HepG2 (cell line): ENCODE data around the gene CLRN2. TPM values are rescaled to one million over a fixed set of nuclear protein-coding genes. Genes with fewer than 3 reads are reported as not detected.

ENCODE experiments used
- ATAC-seq: fragments of 200-7000 bp; cut with Tn5 transposase; 3 replicates; pipeline ENCODE4 v1.9.1; 2020; ENCODE audit warnings: mild to moderate bottlenecking, moderate library complexity
- BruUV-seq: library from RNA; stranded (reverse); fragments of 400-500 nt; replicated peaks from 2 replicates; lab custom pipeline; 2021; lab: Mats Ljungman, UMichigan
- CTCF ChIA-PET: fragments of 300-600 bp; formaldehyde crosslinking; extraction: SDS; loops from one replicate; lab custom pipeline; 2021; ENCODE audit warnings: low total read pairs, inconsistent platforms, low intra/inter-chr PET ratio; lab: Yijun Ruan, JAX
- POLR2A ChIA-PET: fragments of 350-600 bp; sonication (Branson Sonifier 250); formaldehyde crosslinking; loops from one replicate; lab custom pipeline; 2020; ENCODE audit warnings: antibody characterized with exemption, inconsistent platforms; lab: Yijun Ruan, JAX
- DNase-seq: peaks from one replicate; pipeline ENCODE4 v3.0.0-alpha.2; 2015; ENCODE audit warnings: low spot score
- FAIRE-seq: peaks from 3 replicates; lab custom pipeline; 2011; peaks lifted over from hg19 to GRCh38; lab: Jason Lieb, UNC
- H2AFZ ChIP-seq: one replicate; pipeline ENCODE4 v1.6.1; 2011; ENCODE audit warnings: low read length, inconsistent platforms
- H3K27ac ChIP-seq: fragments of 300-600 bp; 3 replicates; pipeline ENCODE4 v1.8.0; 2011; ENCODE audit warnings: mixed run types, mild to moderate bottlenecking, mixed read lengths, low read length, inconsistent platforms; ENCODE audit not compliant: insufficient read depth; ENCODE audit errors: extremely low read length
- H3K27me3 ChIP-seq, 2 experiments: fragments of 200-600 bp in 1 of 2; 2 replicates in 1 of 2; 3 replicates in 1 of 2; pipeline versions ENCODE4 v1.6.0 to v1.8.0; 2011; ENCODE audit warnings: low read length in 2 of 2, mild to moderate bottlenecking in 2 of 2, moderate library complexity in 2 of 2, inconsistent platforms in 1 of 2; ENCODE audit not compliant: insufficient read depth in 2 of 2, control insufficient read depth in 1 of 2
- H3K36me3 ChIP-seq, 2 experiments: fragments of 200-600 bp in 1 of 2; replicated peaks in 1 of 2; 2 replicates in 1 of 2; 3 replicates in 1 of 2; pipeline versions ENCODE4 v1.5.1 to v1.8.0; 2011; ENCODE audit warnings: low read length in 2 of 2, inconsistent platforms in 1 of 2; ENCODE audit not compliant: insufficient read depth in 2 of 2, control insufficient read depth in 1 of 2
- H3K4me1 ChIP-seq: 2 replicates; pipeline ENCODE4 v1.5.1; 2012; ENCODE audit warnings: low read length, inconsistent platforms; ENCODE audit not compliant: insufficient read depth
- H3K4me2 ChIP-seq: 2 replicates; pipeline ENCODE4 v1.6.0; 2011; ENCODE audit warnings: low read depth, low read length, inconsistent platforms
- H3K4me3 ChIP-seq, 3 experiments: fragments of 200-600 bp in 1 of 3; sonication (generic), shearing (Covaris generic) in 1 of 3; replicated peaks in 1 of 3; 2 replicates each; pipeline ENCODE4 v1.5.1; 2011 to 2016; ENCODE audit warnings: low read length in 3 of 3, inconsistent platforms in 2 of 3, low read depth in 2 of 3, mild to moderate bottlenecking in 2 of 3, control low read depth in 1 of 3, mixed read lengths in 1 of 3; ENCODE audit not compliant: insufficient read depth in 1 of 3
- H3K79me2 ChIP-seq: one replicate; pipeline ENCODE4 v1.6.1; 2011; ENCODE audit warnings: low read length, inconsistent platforms; ENCODE audit not compliant: insufficient read depth
- H3K9ac ChIP-seq: 2 replicates; pipeline ENCODE4 v1.6.0; 2011; ENCODE audit warnings: mild to moderate bottlenecking, low read depth, low read length, inconsistent platforms; ENCODE audit not compliant: insufficient read depth
- H3K9me3 ChIP-seq: 2 replicates; pipeline ENCODE4 v1.5.1; 2012; ENCODE audit warnings: mild to moderate bottlenecking, low read length
- H4K20me1 ChIP-seq: 2 replicates; pipeline ENCODE4 v1.6.0; 2011; ENCODE audit warnings: inconsistent platforms, mild to moderate bottlenecking, low read length, moderate library complexity; ENCODE audit not compliant: insufficient read depth
- FOSL2 ChIP-seq: sonication (generic); formaldehyde crosslinking; IDR thresholded peaks from 2 replicates; pipeline ENCODE4 v1.4.0; 2020; ENCODE audit warnings: missing genetic modification reagents
- KDM5B ChIP-seq: sonication (generic); formaldehyde crosslinking; IDR thresholded peaks from 2 replicates; pipeline ENCODE4 v1.4.0; 2020; ENCODE audit warnings: missing genetic modification reagents, mild to moderate bottlenecking, borderline replicate concordance
- POLR2AphosphoS5 ChIP-seq: IDR thresholded peaks from 2 replicates; pipeline ENCODE4 v1.6.1; 2012; ENCODE audit warnings: low read depth, low read length
- RBM22 ChIP-seq: fragments of 200-400 bp; formaldehyde crosslinking; optimal IDR thresholded peaks from 2 replicates; pipeline ENCODE3; 2017; ENCODE audit warnings: mild to moderate bottlenecking, low read length, moderate library complexity
- SCMH1 ChIP-seq: sonication (generic); formaldehyde crosslinking; IDR thresholded peaks from 2 replicates; pipeline ENCODE4 v1.9.0; 2021; ENCODE audit warnings: missing genetic modification reagents, mild to moderate bottlenecking, borderline replicate concordance
- ZBTB8A ChIP-seq: sonication (generic); formaldehyde crosslinking; IDR thresholded peaks from 2 replicates; pipeline ENCODE4 v1.4.0; 2020; ENCODE audit warnings: mild to moderate bottlenecking, low read depth, missing genetic modification reagents, borderline replicate concordance
- ZNF777 ChIP-seq: sonication (generic); formaldehyde crosslinking; IDR thresholded peaks from 2 replicates; pipeline ENCODE4 v1.4.0; 2020; ENCODE audit warnings: missing genetic modification reagents
- WGBS: methylation state at CpG from one replicate; pipeline ENCODE4 v1.1.6; 2017; ENCODE audit warnings: low lambda C conversion rate; 5-methylcytosine and 5-hydroxymethylcytosine counted together
- in situ Hi-C: cut with HindIII; loops from 2 replicates; pipeline ENCODE4 v1.10.0; 2017; ENCODE audit warnings: low pct_unique_long_range_greater_than_20kb; ENCODE audit not compliant: extremely low pct_ligation_motif_present
- intact Hi-C: fragments of 100-400 bp; cut with micrococcal nuclease; formaldehyde crosslinking; loops from one replicate; pipeline ENCODE4 v1.10.0; 2022; ENCODE audit not compliant: unreplicated experiment
- polyA plus RNA-seq, 8 experiments: library from polyadenylated mRNA; depleted of rRNA in 3 of 8; stranded (reverse) in 7 of 8; unstranded in 1 of 8; fragments of >200 nt; fragmentation: Illumina TruSeq in 4 of 8; extraction: Trizol in 4 of 8; gene quantifications; 2 replicates each; pipeline versions ENCODE4 v1.2.1 to v1.2.3, GENCODE V29; 2011 to 2016; ENCODE audit warnings: low read depth in 4 of 8, missing spikeins in 1 of 8, mixed read lengths in 1 of 8; ENCODE audit not compliant: insufficient read depth in 1 of 8
- total RNA-seq, 5 experiments: library from RNA; depleted of rRNA; stranded (reverse); fragments of >200 nt; fragmentation: Illumina TruSeq; extraction: Trizol; gene quantifications; 2 replicates each; pipeline ENCODE4 v1.2.3, GENCODE V29; 2016; ENCODE audit warnings: low read depth in 1 of 5
- TF ChIP-seq, protein P1 (sequence below): sonication (generic); formaldehyde crosslinking; IDR thresholded peaks from 2 replicates; pipeline ENCODE4 v1.5.0; 2020; ENCODE audit warnings: mild to moderate bottlenecking, missing genetic modification reagents, borderline replicate concordance
- TF ChIP-seq, protein P2 (sequence below): sonication (generic); formaldehyde crosslinking; IDR thresholded peaks from 2 replicates; pipeline ENCODE4 v1.5.0; 2020; ENCODE audit warnings: missing genetic modification reagents, mild to moderate bottlenecking, borderline replicate concordance
- TF ChIP-seq, protein P3 (sequence below): IDR thresholded peaks from 2 replicates; pipeline ENCODE4 v1.6.1; 2016; ENCODE audit warnings: mild to moderate bottlenecking
- TF ChIP-seq, protein P4 (sequence below): IDR thresholded peaks from 2 replicates; pipeline ENCODE4 v1.6.1; 2016
- TF ChIP-seq, protein P5 (sequence below): sonication (generic); formaldehyde crosslinking; IDR thresholded peaks from 2 replicates; pipeline ENCODE4 v1.9.0; 2022; ENCODE audit warnings: low read depth, missing genetic modification reagents

The CLRN2 gene
- total and polyA plus RNA-seq, 2 of the 13 experiments (the other 11 are each of a cell fraction or from before 2014, with no cell fraction given) = not detected

DNA sequence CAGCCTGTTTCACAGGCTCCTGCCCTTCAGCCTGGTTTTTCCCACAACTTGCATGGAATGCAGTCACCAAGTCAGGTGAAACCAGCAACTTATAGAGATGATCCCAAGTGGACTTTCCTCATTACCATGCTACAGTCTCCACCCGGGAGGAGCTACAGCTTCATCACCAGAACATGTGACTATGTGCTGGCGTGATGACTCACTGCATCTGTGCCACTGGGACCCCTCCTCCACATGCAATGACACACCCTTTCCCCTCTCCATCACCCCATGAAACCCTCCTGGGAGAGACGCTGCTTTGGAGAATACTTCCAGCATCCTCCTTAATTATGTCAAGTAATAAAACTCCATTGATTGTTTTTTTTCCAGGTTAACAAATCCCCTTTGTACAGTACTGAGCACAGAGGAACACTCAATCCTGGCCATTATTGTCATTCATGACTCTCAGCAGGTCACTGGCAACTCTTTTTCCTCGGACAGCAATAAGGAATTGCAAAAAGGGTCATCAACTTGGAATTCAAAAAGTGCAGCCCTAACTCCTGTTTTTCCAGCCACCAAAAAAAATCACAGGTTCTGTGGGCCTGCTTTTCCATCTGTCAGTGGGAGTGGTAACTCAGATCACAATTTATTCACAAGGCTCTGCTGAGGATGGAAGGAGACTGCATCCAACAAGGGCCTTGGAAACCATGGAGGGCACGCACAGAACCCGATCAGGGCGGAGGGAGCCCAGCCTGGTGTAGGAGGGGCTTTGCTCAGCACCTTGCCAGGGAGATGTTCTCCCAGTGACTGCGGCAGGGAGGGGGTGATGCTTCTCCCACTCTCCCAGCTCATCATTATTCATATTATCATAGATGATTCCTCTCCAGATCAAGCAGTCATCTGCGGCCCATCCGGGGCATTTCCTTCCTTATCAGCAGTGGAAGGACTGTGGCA, 20.4 kb upstream of the CLRN2 start:
- DNase-seq (no peak), ATAC-seq (no peak), FAIRE-seq (no peak)
- no TSS peak for BruUV-seq
- intact Hi-C loops (no loop called here), in situ Hi-C loops (no loop called here)
- peaks cover 8% of the 10 kb centered on the region for H3K79me2 ChIP-seq
- ChIA-PET POLR2A (no interaction called here), CTCF (no interaction called here)
- 94% methylated on average over 10 of the region's 10 CpGs for WGBS
- no peak overlapping the region for H2AFZ ChIP-seq
- H3K9ac ChIP-seq = no peak overlapping the region
- peaks cover 10% of the 10 kb centered on the region; the same call in 1 of the 2 replicates for H4K20me1 ChIP-seq
- no peaks in the 10 kb centered on the region for H3K27me3 ChIP-seq
- H3K9me3 ChIP-seq = no peaks in the 10 kb centered on the region
- no peak overlapping the region for H3K27ac ChIP-seq
- peaks cover 37 to 78% of the 10 kb centered on the region in 2 experiments for H3K36me3 ChIP-seq
- H3K4me3 ChIP-seq = no peak overlapping the region
- peaks cover 48% of the 10 kb centered on the region for H3K4me1 ChIP-seq
- no peak overlapping the region for H3K4me2 ChIP-seq
- TF ChIP-seq, protein P1, sequence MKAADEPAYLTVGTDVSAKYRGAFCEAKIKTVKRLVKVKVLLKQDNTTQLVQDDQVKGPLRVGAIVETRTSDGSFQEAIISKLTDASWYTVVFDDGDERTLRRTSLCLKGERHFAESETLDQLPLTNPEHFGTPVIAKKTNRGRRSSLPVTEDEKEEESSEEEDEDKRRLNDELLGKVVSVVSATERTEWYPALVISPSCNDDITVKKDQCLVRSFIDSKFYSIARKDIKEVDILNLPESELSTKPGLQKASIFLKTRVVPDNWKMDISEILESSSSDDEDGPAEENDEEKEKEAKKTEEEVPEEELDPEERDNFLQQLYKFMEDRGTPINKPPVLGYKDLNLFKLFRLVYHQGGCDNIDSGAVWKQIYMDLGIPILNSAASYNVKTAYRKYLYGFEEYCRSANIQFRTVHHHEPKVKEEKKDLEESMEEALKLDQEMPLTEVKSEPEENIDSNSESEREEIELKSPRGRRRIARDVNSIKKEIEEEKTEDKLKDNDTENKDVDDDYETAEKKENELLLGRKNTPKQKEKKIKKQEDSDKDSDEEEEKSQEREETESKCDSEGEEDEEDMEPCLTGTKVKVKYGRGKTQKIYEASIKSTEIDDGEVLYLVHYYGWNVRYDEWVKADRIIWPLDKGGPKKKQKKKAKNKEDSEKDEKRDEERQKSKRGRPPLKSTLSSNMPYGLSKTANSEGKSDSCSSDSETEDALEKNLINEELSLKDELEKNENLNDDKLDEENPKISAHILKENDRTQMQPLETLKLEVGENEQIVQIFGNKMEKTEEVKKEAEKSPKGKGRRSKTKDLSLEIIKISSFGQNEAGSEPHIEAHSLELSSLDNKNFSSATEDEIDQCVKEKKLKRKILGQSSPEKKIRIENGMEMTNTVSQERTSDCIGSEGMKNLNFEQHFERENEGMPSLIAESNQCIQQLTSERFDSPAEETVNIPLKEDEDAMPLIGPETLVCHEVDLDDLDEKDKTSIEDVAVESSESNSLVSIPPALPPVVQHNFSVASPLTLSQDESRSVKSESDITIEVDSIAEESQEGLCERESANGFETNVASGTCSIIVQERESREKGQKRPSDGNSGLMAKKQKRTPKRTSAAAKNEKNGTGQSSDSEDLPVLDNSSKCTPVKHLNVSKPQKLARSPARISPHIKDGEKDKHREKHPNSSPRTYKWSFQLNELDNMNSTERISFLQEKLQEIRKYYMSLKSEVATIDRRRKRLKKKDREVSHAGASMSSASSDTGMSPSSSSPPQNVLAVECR (CRISPR knock-in tag) = no peak
- TF ChIP-seq, protein P2, sequence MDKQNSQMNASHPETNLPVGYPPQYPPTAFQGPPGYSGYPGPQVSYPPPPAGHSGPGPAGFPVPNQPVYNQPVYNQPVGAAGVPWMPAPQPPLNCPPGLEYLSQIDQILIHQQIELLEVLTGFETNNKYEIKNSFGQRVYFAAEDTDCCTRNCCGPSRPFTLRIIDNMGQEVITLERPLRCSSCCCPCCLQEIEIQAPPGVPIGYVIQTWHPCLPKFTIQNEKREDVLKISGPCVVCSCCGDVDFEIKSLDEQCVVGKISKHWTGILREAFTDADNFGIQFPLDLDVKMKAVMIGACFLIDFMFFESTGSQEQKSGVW (CRISPR knock-in tag) = no peak
- TF ChIP-seq, protein P3, sequence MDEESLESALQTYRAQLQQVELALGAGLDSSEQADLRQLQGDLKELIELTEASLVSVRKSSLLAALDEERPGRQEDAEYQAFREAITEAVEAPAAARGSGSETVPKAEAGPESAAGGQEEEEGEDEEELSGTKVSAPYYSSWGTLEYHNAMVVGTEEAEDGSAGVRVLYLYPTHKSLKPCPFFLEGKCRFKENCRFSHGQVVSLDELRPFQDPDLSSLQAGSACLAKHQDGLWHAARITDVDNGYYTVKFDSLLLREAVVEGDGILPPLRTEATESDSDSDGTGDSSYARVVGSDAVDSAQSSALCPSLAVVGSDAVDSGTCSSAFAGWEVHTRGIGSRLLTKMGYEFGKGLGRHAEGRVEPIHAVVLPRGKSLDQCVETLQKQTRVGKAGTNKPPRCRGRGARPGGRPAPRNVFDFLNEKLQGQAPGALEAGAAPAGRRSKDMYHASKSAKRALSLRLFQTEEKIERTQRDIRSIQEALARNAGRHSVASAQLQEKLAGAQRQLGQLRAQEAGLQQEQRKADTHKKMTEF = no peak
- TF ChIP-seq KDM5B = no peak
- TF ChIP-seq SCMH1 (CRISPR knock-in tag) = no peak
- no peak for TF ChIP-seq POLR2AphosphoS5
- no peak for TF ChIP-seq ZNF777 (CRISPR knock-in tag)
- TF ChIP-seq FOSL2 (CRISPR knock-in tag) = peak; percentile 71
- TF ChIP-seq, protein P4, sequence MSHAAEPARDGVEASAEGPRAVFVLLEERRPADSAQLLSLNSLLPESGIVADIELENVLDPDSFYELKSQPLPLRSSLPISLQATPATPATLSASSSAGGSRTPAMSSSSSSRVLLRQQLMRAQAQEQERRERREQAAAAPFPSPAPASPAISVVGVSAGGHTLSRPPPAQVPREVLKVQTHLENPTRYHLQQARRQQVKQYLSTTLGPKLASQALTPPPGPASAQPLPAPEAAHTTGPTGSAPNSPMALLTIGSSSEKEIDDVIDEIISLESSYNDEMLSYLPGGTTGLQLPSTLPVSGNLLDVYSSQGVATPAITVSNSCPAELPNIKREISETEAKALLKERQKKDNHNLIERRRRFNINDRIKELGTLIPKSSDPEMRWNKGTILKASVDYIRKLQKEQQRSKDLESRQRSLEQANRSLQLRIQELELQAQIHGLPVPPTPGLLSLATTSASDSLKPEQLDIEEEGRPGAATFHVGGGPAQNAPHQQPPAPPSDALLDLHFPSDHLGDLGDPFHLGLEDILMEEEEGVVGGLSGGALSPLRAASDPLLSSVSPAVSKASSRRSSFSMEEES (CRISPR knock-in tag) = 0 out of 2 replicates have a peak, but pooled peaks have one; percentile 23
- TF ChIP-seq RBM22 = peak; percentile 48
- TF ChIP-seq, protein P5, sequence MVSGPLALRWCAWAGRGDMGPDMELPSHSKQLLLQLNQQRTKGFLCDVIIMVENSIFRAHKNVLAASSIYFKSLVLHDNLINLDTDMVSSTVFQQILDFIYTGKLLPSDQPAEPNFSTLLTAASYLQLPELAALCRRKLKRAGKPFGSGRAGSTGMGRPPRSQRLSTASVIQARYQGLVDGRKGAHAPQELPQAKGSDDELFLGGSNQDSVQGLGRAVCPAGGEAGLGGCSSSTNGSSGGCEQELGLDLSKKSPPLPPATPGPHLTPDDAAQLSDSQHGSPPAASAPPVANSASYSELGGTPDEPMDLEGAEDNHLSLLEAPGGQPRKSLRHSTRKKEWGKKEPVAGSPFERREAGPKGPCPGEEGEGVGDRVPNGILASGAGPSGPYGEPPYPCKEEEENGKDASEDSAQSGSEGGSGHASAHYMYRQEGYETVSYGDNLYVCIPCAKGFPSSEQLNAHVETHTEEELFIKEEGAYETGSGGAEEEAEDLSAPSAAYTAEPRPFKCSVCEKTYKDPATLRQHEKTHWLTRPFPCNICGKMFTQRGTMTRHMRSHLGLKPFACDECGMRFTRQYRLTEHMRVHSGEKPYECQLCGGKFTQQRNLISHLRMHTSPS (CRISPR knock-in tag) = no peak
- TF ChIP-seq ZBTB8A = no peak
